H9 (cell line): Measurements from ENCODE around the gene EFTUD2. TPM values are rescaled to one million over a fixed set of nuclear protein-coding genes. Genes with fewer than 3 reads are reported as not detected.

ENCODE experiments used
- DNase-seq: peaks from one replicate; pipeline ENCODE4 v3.0.0-alpha.2; 2017
- H2AFZ ChIP-seq: one replicate; pipeline ENCODE4 v1.6.1; 2013; ENCODE audit warnings: mild to moderate bottlenecking, low read length, control low read depth, moderate library complexity
- H2AK5ac ChIP-seq: 2 replicates; pipeline ENCODE4 v1.6.1; 2013; ENCODE audit warnings: low read length, control low read depth, mixed read lengths; ENCODE audit not compliant: insufficient read length
- H2BK120ac ChIP-seq: one replicate; pipeline ENCODE4 v1.6.1; 2013; ENCODE audit warnings: low read depth, mild to moderate bottlenecking, low read length, control low read depth, inconsistent platforms; ENCODE audit not compliant: poor library complexity, severe bottlenecking
- H2BK12ac ChIP-seq: 2 replicates; pipeline ENCODE4 v1.6.1; 2013; ENCODE audit warnings: low read length, control low read depth, mixed read lengths, low read depth; ENCODE audit not compliant: insufficient read length
- H2BK15ac ChIP-seq: 2 replicates; pipeline ENCODE4 v1.6.1; 2013; ENCODE audit warnings: low read depth, low read length, control low read depth
- H2BK20ac ChIP-seq: one replicate; pipeline ENCODE4 v1.6.1; 2013; ENCODE audit warnings: low read depth, mild to moderate bottlenecking, low read length, control low read depth, inconsistent platforms; ENCODE audit not compliant: poor library complexity, severe bottlenecking
- H2BK5ac ChIP-seq: 2 replicates; pipeline ENCODE4 v1.6.1; 2013; ENCODE audit warnings: low read length, control low read depth, mixed read lengths; ENCODE audit not compliant: insufficient read length
- H3K14ac ChIP-seq: 2 replicates; pipeline ENCODE4 v1.6.1; 2013; ENCODE audit warnings: low read length, control low read depth; ENCODE audit not compliant: insufficient read depth
- H3K18ac ChIP-seq: 2 replicates; pipeline ENCODE4 v1.6.1; 2013; ENCODE audit warnings: low read depth, mild to moderate bottlenecking, mixed read lengths, low read length, control low read depth; ENCODE audit not compliant: insufficient read length
- H3K23ac ChIP-seq: 2 replicates; pipeline ENCODE4 v1.6.1; 2013; ENCODE audit warnings: low read length, control low read depth, mixed read lengths, low read depth; ENCODE audit not compliant: insufficient read length
- H3K23me2 ChIP-seq: 2 replicates; pipeline ENCODE4 v1.6.1; 2013; ENCODE audit warnings: low read depth, mild to moderate bottlenecking, mixed read lengths, low read length, control low read depth; ENCODE audit not compliant: insufficient read length, poor library complexity, severe bottlenecking
- H3K27ac ChIP-seq: 2 replicates; pipeline ENCODE4 v1.5.1; 2013; ENCODE audit warnings: low read length, control low read depth, mixed read lengths, low read depth; ENCODE audit not compliant: insufficient read length
- H3K27me3 ChIP-seq: 2 replicates; pipeline ENCODE4 v1.6.1; 2013; ENCODE audit warnings: low read length, control low read depth, inconsistent platforms; ENCODE audit not compliant: insufficient read depth
- H3K4ac ChIP-seq: 2 replicates; pipeline ENCODE4 v1.6.1; 2013; ENCODE audit warnings: low read depth, mild to moderate bottlenecking, control low read depth, inconsistent platforms, low read length, moderate library complexity
- H3K4me1 ChIP-seq: 2 replicates; pipeline ENCODE4 v1.6.1; 2013; ENCODE audit warnings: low read length, control low read depth, inconsistent platforms; ENCODE audit not compliant: insufficient read depth
- H3K4me2 ChIP-seq: 2 replicates; pipeline ENCODE4 v1.6.1; 2013; ENCODE audit warnings: low read length, control low read depth, mixed read lengths; ENCODE audit not compliant: insufficient read length, insufficient read depth
- H3K56ac ChIP-seq: 2 replicates; pipeline ENCODE4 v1.6.1; 2013; ENCODE audit warnings: low read depth, mild to moderate bottlenecking, mixed read lengths, low read length, control low read depth; ENCODE audit not compliant: insufficient read length
- H3K79me1 ChIP-seq: 2 replicates; pipeline ENCODE4 v1.6.1; 2013; ENCODE audit warnings: low read depth, mild to moderate bottlenecking, moderate library complexity, low read length, control low read depth, inconsistent platforms; ENCODE audit not compliant: insufficient read depth, poor library complexity, severe bottlenecking
- H3K79me2 ChIP-seq: 2 replicates; pipeline ENCODE4 v1.6.1; 2013; ENCODE audit warnings: low read length, control low read depth, inconsistent platforms; ENCODE audit not compliant: insufficient read depth
- H3K9ac ChIP-seq: 2 replicates; pipeline ENCODE4 v1.6.1; 2013; ENCODE audit warnings: low read length, control low read depth, mixed read lengths; ENCODE audit not compliant: insufficient read length; ENCODE audit errors: extremely low read depth
- H3K9me3 ChIP-seq: one replicate; pipeline ENCODE4 v1.6.1; 2013; ENCODE audit warnings: low read depth, low read length, inconsistent platforms; ENCODE audit not compliant: control insufficient read depth
- H3T11ph ChIP-seq: one replicate; pipeline ENCODE4 v1.6.1; 2013; ENCODE audit warnings: mild to moderate bottlenecking, low read length, control low read depth, inconsistent platforms
- H4K20me1 ChIP-seq: one replicate; pipeline ENCODE4 v1.6.1; 2013; ENCODE audit not compliant: control insufficient read depth, insufficient read length, insufficient read depth
- H4K5ac ChIP-seq: 2 replicates; pipeline ENCODE4 v1.6.1; 2013; ENCODE audit warnings: low read depth, mild to moderate bottlenecking, mixed read lengths, low read length, control low read depth; ENCODE audit not compliant: insufficient read length
- H4K8ac ChIP-seq: replicated peaks from 2 replicates; pipeline ENCODE4 v1.6.1; 2013; ENCODE audit warnings: low read length, control low read depth, mixed read lengths, low read depth; ENCODE audit not compliant: insufficient read length
- H4K91ac ChIP-seq: 2 replicates; pipeline ENCODE4 v1.6.1; 2013; ENCODE audit warnings: low read depth, mild to moderate bottlenecking, moderate library complexity, mixed read lengths, low read length, control low read depth; ENCODE audit not compliant: insufficient read length
- H3K27ac Mint-ChIP-seq, 3 experiments: 2 replicates in 2 of 3; 3 replicates in 1 of 3; pipeline ENCODE4 v1.8.0; 2020 to 2021; ENCODE audit warnings: mixed read lengths in 3 of 3, mild to moderate bottlenecking in 1 of 3, moderate library complexity in 1 of 3
- H3K27me3 Mint-ChIP-seq: 2 replicates; pipeline ENCODE4 v1.8.0; 2021; ENCODE audit warnings: low read depth, mild to moderate bottlenecking, moderate library complexity, mixed read lengths
- H3K36me3 Mint-ChIP-seq, 3 experiments: 2 replicates in 2 of 3; 3 replicates in 1 of 3; pipeline ENCODE4 v1.8.0; 2020 to 2021; ENCODE audit warnings: low read depth in 3 of 3, mixed read lengths in 3 of 3; ENCODE audit not compliant: insufficient read depth in 1 of 3
- H3K4me1 Mint-ChIP-seq, 2 experiments: 2 replicates each; pipeline ENCODE4 v1.8.0; 2020; ENCODE audit warnings: mixed read lengths in 2 of 2
- H3K4me3 Mint-ChIP-seq, 2 experiments: 2 replicates in 1 of 2; 3 replicates in 1 of 2; pipeline ENCODE4 v1.8.0; 2020 to 2021; ENCODE audit warnings: mild to moderate bottlenecking in 2 of 2, mixed read lengths in 2 of 2, moderate library complexity in 1 of 2
- H3K9me3 Mint-ChIP-seq, 2 experiments: 2 replicates in 1 of 2; 3 replicates in 1 of 2; pipeline ENCODE4 v1.8.0; 2020; ENCODE audit warnings: mild to moderate bottlenecking in 2 of 2, mixed read lengths in 2 of 2, moderate library complexity in 1 of 2
- total RNA-seq: library from RNA; stranded (reverse); gene quantifications from 2 replicates; pipeline ENCODE4 v1.2.1, GENCODE V29; 2021
- TF ChIP-seq, protein P1 (sequence below): fragments of 200-600 bp; sonication (generic); conservative IDR thresholded peaks from 3 replicates; pipeline ENCODE4 v1.8.0; 2021; ENCODE audit warnings: antibody characterized with exemption, mild to moderate bottlenecking

Gene EFTUD2
- total RNA-seq, 1 experiment from 2014 or later, result 150 TPM

DNA sequence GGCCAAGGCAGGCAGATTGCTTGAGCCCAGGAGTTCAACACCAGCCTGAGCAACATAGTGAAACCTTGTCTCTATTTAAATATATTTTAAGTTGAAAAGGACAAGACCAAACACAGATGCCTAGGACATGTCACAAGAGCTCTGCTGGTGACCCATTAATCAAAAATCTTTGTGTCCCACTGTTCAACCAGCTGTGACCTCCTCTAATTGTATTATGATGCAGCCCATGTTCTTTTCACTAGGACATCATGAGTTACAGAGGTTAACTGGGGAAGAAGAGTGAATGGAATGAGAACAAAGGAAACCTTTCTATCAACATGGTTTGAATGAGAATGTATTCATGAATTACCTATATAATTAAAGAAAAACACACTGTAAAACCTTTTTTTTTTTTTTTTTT lies 7.0 kb downstream of the EFTUD2 start:
- Histone ChIP-seq H4K91ac (no peak overlapping the region), H2BK12ac (no peak overlapping the region)

More for the DNA sequence above, 7.0 kb downstream of the EFTUD2 start:
- no peak overlapping the region for H3K4ac ChIP-seq
- no peaks in the 10 kb centered on the region for H3K27me3 ChIP-seq
- no peak overlapping the region for H3K23ac ChIP-seq
- H4K5ac ChIP-seq, result no peak overlapping the region
- no peak overlapping the region for H2BK15ac ChIP-seq
- TF ChIP-seq, protein P1, sequence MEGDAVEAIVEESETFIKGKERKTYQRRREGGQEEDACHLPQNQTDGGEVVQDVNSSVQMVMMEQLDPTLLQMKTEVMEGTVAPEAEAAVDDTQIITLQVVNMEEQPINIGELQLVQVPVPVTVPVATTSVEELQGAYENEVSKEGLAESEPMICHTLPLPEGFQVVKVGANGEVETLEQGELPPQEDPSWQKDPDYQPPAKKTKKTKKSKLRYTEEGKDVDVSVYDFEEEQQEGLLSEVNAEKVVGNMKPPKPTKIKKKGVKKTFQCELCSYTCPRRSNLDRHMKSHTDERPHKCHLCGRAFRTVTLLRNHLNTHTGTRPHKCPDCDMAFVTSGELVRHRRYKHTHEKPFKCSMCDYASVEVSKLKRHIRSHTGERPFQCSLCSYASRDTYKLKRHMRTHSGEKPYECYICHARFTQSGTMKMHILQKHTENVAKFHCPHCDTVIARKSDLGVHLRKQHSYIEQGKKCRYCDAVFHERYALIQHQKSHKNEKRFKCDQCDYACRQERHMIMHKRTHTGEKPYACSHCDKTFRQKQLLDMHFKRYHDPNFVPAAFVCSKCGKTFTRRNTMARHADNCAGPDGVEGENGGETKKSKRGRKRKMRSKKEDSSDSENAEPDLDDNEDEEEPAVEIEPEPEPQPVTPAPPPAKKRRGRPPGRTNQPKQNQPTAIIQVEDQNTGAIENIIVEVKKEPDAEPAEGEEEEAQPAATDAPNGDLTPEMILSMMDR, result no peak
- no peaks in the 10 kb centered on the region for H3K4me1 ChIP-seq
- no peak overlapping the region for H2AK5ac ChIP-seq
- H3K4me2 ChIP-seq, result no peak overlapping the region
- no peak overlapping the region for H3K56ac ChIP-seq
- H2BK120ac ChIP-seq, result no peak overlapping the region
- H3K79me2 ChIP-seq, result peaks cover 7% of the 10 kb centered on the region; the same call in 1 of the 2 replicates
- Mint-ChIP-seq H3K27ac (no peak overlapping the region), H3K9me3 (no peaks in the 10 kb centered on the region), H3K4me3 (no peak overlapping the region), H3K36me3 (peaks cover 15 to 40% (median 26%) of the 10 kb centered on the region in 3 experiments), H3K4me1 (no peaks in the 10 kb centered on the region), H3K27me3 (no peaks in the 10 kb centered on the region)
- H2BK5ac ChIP-seq, result no peak overlapping the region
- H3K23me2 ChIP-seq, result no peaks in the 10 kb centered on the region
- no peak overlapping the region for H3K18ac ChIP-seq
- H2AFZ ChIP-seq, result no peak overlapping the region
- H4K20me1 ChIP-seq, result no peaks in the 10 kb centered on the region
- DNase-seq, result no peak
- no peak overlapping the region for H3K27ac ChIP-seq
- H3K79me1 ChIP-seq, result peaks cover 6% of the 10 kb centered on the region
- no peak overlapping the region for H3T11ph ChIP-seq
- H3K9me3 ChIP-seq, result no peaks in the 10 kb centered on the region
- no peak overlapping the region for H4K8ac ChIP-seq
- no peak overlapping the region for H3K9ac ChIP-seq
- no peak overlapping the region for H2BK20ac ChIP-seq
- H3K14ac ChIP-seq, result no peak overlapping the region
